Limb (tissue), 2 donors: Measurements from ENCODE around the gene MYOM1.
A peak's percentile ranks its signal among the peaks of the same experiment; 100 is the strongest.
"Not testable (repeated sequence)": the region's sequence is repeated elsewhere in the genome, so short reads cannot be mapped to it uniquely, and the experiment has no call there.

Experiments
- DNase-seq, 2 donors: peaks; one replicate each; pipeline ENCODE4 v3.0.0-alpha.2; 2016; ENCODE audit errors: extremely low spot score in 2 of 2

The MYOM1 gene

DNA sequence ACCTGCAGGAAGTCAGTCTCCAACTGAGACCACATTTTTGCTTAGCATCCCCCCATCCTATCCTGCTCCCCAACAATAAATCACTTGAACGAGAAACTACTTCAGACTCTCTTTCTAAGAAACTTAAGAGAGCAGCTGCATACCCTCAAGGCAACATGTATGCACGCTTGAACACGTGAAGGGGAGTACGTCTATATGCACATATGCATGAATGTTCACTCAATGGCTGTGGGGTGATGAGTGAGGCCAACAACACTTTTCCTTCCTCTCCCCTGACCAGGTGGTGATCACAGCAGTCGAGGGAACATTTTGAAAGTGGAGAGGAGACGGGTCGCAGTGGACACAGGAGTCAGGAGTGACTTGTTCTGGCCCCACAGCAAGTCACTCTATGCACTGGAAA is 127.0 kb downstream of the MYOM1 start:
- no peak for DNase-seq

DNA sequence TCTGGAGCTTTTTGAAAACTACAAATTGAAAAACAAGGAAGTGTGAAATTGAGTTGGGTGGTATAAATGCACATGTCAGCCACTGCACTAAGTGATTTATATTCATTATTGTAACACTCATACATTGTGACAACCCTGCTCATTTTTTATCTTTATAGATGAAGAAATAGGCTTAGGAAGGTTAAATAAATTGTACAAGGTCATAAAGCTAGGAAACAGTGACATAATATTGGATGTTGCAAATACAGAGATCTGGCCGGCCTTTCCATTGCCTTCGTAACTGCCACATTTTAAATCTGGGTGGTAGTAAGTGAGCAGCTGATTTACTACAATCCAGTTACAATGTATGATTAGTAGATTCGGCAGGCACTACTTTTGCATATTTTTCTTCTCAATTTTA is 130.2 kb downstream of the MYOM1 start:
- no peak for DNase-seq

DNA sequence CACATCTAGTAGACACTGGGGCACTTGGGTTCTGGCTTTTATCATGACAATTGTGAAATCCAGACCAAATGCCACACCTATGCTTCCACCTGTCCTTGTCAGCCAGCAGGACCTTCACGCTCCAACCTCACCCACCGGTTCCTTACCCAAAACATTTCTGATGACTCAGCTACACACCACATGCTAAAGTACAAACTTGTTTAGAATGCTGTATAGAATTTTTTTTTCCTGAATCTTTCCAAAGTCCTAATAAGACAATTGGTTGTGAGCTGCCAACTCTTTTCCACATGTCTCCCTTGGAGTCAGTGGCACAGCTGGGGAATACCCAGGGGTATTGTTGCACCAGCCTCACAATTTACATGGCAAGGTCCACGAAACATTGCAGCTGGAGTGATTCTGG is 131.3 kb downstream of the MYOM1 start:
- no peak for DNase-seq

DNA sequence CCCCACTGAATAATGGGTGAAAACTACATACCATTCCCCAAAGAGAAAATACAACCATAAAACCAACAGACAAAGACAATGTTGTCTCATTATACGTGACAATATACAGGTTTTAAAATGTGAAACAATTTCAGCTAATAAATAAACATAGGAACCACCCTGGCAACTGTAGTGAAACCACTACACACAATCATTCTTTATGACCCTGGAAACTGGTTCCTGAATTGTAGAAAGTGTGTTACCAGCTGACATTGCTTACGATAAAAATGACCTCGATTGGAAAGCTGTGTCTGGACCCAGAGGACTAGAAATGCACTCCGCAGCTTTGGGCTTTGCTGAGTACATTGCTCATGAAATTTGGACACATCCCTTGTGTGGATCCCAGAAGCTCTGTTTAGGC is 132.9 kb downstream of the MYOM1 start:
- no peak for DNase-seq

DNA sequence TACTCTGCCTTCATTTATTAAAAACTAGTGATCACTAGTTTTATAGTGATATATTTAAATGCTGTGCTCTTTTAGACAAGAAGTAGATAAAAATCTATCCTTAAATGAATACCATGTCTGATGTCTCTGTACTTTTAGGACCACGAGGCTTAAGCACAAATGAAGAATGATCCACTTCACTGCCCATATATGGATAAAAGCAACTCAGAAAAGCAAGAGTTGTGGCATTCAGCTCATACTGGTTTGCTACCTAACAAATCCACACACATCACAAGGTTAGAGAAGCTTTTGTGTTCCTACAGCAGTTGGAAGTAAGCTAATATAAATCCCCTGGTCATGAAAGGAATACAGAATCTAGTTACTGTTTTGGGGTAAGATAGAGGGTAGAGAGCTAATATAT is 134.2 kb downstream of the MYOM1 start:
- DNase-seq = no peak

DNA sequence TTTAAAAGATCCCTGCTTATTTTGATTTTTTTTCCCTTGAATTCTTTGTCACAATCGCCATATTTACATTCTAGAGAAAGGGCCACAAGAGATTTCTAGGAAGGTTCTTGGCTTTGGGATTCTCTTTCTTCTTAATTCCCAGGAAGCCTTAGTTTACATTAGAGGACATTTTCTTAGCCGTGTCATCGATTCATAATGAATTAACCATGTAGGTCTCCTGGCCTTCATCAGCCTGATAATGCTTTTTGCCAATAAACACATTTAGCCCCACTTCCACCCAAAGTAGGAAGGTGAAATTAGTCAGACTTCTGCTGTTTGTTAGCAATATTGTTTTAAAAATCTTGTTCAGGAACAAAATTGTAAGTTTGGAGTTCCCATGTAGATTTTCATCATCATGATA is 135.6 kb downstream of the MYOM1 start:
- no peak for DNase-seq

DNA sequence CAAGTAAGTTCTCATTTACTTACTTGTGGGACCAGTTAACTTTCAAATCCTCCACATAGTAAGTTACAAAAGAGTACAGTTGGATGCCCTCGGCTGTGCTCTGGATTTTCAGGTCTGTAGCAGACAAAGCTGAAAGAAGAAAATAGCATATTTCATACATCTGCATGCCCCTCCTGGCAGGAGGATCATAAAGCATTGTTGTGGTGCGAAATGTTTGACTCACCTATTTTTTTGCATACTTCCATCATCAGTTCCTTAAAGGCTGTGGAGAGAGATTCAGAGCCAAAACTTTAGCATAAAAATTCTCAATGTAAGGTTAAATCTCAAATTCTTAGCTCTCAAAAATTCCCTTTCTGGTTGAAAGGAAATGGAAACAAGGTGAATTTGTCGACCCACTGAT is 136.0 kb downstream of the MYOM1 start:
- DNase-seq = no peak

DNA sequence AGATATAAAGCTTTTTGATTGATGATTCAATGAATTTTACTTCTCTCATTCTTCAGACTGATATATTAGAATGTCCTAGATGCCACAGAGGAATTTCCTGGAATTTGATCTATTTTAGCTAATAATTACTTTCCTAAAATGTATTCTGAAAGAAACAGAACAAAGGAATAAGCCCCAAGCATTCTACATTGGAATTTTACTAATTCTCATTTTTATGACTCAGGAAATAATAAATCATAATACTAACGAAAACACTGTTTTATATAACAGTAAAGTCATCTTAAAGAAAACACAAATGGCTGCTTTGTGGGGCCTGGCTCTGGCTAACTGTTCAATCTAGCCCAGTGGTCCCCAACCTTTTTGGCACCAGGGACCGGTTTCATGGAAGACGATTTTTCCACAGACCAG is 138.2 kb downstream of the MYOM1 start:
- DNase-seq = no peak

DNA sequence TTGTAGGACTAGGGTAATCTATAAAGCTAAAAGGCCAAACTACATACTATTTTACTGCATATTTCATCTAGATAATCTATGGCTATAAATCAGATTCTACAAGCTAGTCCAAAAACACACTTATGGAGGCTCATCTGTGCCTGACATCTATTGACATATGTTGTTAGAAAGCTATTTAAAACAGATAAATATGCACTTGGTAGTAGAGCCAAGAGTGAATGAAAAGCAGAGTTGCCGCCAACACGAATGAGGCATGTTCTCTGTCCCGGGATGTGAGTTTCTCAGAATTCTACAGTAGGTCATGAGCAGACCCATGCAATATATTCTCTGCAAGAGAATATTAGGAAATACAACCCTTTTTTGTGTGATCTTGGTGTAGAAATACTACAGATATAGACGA is 140.1 kb downstream of the MYOM1 start:
- DNase-seq = no peak

DNA sequence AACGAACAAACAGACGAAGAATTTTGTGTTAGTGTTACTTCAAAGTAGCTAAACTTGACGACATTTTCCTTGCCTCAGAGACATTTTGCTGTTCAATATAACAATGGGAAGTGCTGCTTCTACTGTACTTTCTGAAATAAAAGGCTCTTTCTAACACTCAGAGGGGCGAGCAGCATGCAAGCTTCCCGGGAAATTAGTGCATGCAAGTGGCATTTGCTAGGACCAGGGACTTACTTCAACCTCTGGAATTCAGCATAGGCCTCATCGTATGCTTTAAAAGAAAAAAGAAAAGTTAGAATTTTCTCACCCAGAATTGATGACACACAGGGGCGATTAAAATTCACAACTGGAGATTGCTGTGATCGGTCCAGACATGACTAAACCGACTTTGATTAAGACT is 144.3 kb downstream of the MYOM1 start:
- DNase-seq = no peak

DNA sequence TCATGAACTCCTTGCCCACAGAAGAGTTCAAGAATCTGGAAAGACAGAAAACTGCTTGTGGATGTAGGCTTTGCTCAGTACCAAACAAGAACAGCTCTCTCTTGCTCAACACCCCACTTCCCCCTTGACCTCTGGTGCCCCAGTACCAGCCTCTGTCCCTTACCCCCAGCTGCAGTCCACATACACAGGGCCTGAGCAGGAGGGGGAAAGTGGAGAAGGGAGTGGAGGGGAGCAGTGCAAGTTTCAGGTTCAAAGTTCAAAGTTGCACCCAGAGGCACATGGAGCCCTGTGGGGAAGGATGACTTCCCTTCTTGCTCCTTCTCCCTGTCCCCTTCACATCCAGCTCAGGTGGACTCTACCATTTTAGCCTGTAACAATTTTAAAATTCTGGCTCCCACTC is 145.7 kb downstream of the MYOM1 start:
- DNase-seq = no peak

DNA sequence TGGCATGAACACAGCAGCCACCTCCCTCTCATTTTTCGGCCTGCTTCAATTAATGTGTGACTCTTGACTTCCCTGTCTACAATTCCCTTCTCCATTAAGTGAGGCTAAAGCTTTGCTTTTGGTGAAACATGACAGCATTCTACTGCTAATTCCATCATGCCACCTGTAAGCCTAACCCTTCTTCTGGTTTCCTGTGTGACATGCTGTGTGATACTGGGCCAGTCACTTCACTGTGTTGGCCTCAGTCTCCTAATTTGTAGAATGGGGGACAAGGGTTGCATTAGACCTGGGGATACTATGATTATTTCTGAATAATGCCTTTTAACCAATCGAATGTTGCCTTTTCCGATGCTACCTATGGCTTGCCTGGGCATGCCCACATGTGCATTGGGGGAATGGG is 146.4 kb downstream of the MYOM1 start:
- DNase-seq = not testable (repeated sequence)

DNA sequence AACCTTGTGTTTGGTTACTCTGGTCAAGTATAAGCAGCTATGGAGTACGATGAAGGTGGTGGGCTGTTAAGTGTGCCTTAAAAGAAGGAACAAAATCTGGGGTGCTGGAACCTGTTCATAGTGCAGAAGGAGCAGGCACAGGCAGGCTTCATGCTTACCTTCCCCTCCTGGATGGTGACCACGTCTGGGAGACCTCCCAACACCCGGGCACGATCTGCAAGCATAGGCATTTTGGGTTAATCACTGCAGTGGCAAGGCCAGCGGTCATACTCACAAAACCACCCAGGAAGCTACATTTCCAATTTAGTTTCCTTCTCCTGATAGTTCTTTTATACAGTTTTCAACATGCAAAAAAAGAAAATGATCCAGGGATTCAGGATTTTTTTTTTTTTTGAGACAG is 148.1 kb downstream of the MYOM1 start:
- DNase-seq = no peak

DNA sequence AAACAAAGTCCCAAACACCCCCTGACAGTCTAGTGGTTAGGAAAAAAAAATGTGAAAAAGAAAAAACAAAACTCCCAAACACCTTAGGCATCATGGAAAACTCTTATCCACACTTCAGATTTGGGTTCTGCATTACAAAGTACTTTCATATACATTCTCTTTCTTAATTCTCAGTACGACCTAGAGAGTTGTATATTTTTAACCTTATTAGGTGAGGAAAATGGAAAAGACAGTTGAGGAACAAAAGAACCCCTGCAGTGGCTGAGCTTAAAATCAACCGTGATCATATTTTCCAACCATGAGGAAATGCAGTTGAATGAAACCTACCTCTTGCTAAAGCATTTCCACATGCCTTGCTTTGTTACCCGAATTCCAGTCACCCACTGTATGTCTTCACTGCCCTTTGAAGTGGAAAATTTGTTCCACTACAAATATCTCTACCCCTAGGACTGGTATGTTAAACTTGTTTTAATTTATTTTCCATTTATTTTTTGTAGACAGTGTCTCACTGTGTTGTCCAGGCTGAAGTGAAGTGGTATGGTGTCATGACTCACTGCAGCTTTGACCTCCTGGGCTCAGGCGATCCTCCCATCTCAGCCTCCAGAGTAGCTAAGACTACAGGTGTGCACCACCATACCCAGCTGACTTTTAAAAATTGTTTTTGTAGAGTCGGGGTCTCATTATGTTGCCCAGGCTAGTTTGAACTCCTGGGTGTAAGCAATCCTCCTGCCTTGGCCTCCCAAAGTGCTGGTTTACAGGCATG is 149.9 kb downstream of the MYOM1 start:
- DNase-seq = no peak

DNA sequence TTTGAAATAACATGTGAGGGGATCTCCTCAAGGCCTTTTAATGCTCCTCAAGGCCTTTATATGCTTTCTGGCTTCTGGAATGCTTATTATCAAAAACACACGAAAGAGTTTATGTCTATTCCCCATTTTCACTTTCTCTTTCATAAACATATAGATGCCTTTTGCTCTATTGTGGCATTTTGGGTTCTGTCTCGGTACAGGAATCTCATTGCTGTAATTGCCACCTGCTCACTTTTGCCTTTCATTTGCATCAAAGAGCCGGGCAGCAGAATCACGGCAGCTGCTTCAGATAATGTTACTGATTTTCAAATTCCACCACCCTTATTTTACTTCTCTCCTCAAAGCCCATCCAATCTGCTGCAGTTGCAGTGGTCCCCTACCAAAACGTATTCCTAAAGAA is 152.0 kb downstream of the MYOM1 start:
- DNase-seq = no peak

DNA sequence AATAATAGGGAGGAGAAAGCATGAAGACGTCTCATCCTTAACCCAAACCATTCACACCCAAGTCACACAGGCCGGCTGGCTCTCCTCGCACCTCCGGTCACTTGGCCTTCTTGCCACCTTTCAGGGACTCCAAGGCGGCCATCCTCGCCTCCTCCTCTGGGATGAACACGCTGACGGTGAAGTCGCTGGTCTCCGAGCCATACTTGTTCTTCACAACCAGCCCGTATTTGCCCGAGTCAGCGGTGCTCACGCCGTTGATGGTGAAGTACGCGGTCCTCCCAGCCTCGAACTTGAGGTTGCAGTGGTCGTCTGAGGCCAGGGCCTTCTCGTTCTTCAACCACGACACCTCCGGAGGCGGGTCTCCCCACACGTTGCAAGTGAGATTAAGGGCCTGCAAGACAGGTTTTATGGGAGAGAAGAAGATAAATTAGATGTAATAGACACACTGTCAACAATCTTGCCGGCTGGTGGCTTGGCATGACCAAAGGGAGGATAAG is 152.6 kb downstream of the MYOM1 start:
- DNase-seq = no peak

DNA sequence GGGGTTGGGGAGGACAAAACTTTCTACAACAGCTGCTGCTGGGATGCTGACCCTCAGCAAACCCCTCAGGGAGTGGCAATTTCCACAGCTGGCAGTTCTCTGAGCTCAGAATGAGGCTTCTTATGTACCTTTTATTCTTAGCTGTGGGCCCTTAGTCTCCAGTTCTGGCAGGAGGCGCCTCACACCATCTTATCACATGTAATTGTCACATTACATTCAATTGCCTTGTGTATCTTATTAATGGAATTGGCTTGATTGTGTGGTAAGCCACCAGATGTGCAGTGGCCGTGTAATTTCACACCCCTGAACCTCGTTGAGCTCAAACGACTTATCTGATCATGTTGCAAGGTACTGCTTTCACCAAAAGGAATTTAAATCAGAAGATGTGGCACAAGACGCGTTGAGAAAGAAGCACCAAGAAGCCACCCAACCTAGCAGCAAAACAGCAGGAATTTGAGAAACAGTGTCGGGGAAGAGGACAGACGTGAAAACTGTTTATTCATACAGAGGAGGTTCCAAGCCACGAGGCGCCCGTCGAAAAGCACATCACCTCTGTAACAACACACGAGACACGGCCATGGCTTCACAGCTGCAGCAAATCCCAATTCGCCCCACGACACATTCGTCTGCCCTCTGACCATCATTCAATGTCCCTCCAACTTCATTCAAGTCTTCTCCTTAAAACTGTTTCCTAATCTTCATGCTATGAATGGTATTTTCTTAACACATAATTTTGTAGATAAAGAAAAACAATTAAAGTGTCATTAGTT is 153.2 kb downstream of the MYOM1 start:
- DNase-seq = no peak

DNA sequence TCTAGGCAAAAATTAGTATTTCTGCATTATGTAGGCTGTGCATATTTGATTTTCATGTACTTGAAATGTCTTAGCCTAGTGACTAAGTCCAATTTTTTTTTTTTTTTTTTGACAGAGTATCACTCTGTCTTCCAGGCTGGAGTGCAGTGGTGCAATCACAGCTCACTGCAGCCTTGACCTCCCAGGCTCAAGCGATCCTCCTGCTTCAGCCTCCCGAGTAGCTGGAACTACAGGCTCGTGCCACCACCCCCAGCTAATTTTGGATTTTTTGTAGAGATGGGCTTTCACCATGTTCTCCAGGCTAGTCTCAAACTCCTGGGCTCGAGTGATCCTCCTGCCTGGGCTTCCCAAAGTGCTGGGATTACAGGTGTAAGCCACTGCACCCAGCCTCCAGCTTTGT is 156.0 kb downstream of the MYOM1 start:
- not testable (repeated sequence) for DNase-seq

DNA sequence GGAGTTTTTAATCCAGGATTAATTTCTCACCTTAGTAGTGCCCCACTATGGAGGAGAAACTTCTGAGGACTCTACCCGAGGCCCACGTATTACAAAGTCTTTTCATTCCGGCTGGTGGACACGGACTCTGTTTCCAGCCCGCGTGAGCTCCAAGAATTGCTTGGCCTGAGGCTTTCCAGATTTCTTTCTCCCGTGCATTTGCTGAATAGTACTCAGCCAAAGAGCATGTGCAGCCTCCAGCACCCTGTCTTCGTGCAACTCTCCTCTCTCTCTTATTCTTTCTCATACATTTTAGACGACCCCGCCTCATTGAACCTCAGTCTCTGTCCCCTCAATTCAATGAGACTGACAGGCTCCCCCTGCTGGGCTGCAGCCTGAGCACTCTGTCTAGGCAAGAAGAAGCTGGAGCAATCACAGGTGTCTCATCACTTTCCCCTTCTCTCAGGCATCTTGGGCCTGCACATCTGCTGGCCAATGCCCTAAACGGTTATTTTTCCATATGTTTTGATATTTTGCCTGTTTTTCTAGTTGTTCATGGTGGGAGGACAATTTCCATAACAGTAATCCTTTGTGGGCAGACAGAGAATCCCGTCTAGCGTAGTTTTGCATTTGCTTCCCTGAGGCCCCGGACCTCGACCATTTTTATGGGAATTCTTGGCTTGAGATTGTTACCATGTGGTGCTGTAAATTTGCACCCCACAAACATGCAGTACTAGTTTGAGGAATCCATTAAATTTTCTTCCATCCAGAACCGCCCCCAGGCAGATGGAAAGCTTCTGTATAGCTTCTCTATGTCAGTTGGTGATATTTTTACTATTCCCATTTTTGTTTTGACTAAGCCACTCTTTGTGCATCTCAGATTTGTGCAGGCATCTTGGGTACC is 156.7 kb downstream of the MYOM1 start:
- peak in 1 of 2 donors; percentile 72 for DNase-seq

DNA sequence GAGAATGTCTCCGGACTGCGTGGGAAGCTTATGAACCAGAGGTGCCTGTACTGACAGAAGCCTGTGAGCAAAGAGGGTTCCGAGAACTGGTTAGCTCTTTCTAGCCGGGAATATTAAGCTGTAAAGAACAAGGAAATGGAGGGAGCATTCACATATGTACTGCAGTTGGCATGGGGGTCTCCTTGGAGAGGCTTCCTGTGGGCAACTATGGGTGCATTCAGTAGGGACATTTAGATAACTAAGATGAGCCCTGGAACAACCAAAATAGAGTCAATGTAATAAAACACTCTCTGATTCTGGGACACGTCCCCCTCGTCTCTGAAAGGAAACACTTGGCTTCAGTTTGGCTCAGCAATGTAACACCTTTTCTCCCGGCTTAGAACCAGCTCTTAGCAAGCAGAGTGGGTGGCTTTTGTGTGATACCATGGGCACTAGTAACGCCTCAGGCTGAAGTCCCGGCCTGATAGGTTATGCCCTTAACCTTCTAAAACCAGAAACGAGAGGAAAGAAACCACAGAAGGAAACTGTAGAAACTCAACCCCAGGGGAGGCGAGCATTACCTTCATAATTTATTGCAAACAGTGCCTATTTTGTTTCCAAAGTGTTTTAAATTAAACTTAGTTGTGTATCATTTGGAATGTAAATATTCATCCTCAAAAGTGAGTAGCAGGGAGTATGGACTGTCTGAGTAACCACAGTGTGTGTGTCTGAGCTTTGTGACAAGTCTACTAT is 158.0 kb downstream of the MYOM1 start:
- DNase-seq = no peak
